Right atrium auricular region (tissue), 2 donors: ENCODE measurements around the gene SIRPG. TPM values are rescaled to one million over a fixed set of nuclear protein-coding genes. Genes with fewer than 3 reads are reported as not detected.

ENCODE experiments used
- DNase-seq: peaks from one replicate; pipeline ENCODE4 v3.0.0-alpha.2; 2019; ENCODE audit warnings: low spot score
- H3K27ac ChIP-seq, 2 donors: fragments of 200-600 bp; sonication (generic); 1 replicate in 1 of 2; 2 replicates in 1 of 2; pipeline ENCODE4 v1.5.1; 2016 to 2019
- H3K27me3 ChIP-seq, 2 donors: fragments of 200-600 bp; sonication (generic); one replicate each; pipeline versions ENCODE4 v1.5.1 to v1.6.0; 2017 to 2019
- H3K36me3 ChIP-seq: fragments of 200-600 bp; sonication (generic); one replicate; pipeline ENCODE4 v1.5.1; 2016
- H3K4me1 ChIP-seq, 2 donors: fragments of 200-600 bp; sonication (generic); one replicate each; pipeline versions ENCODE4 v1.5.1 to v1.6.0; 2017 to 2019
- H3K4me3 ChIP-seq, 2 donors: fragments of 200-600 bp; sonication (generic); 1 replicate in 1 of 2; 2 replicates in 1 of 2; pipeline ENCODE4 v1.5.1; 2017 to 2019; ENCODE audit warnings: mild to moderate bottlenecking in 1 of 2, moderate library complexity in 1 of 2
- H3K9me3 ChIP-seq, 2 donors: fragments of 200-600 bp; sonication (generic); one replicate each; pipeline ENCODE4 v1.5.1; 2019
- total RNA-seq, 2 donors: library from RNA; depleted of rRNA; stranded (reverse); fragments of >200 nt; gene quantifications; one replicate each; pipeline ENCODE4 v1.1.0, GENCODE V29; 2016
- TF ChIP-seq, protein P1 (sequence below), 2 donors: fragments of 200-600 bp; sonication (generic); IDR thresholded peaks; one replicate each; pipeline ENCODE4 v1.5.1; 2019; ENCODE audit warnings: antibody characterized with exemption in 2 of 2

Gene SIRPG
- total RNA-seq, 2 donors from 2014 or later: not detected

DNA sequence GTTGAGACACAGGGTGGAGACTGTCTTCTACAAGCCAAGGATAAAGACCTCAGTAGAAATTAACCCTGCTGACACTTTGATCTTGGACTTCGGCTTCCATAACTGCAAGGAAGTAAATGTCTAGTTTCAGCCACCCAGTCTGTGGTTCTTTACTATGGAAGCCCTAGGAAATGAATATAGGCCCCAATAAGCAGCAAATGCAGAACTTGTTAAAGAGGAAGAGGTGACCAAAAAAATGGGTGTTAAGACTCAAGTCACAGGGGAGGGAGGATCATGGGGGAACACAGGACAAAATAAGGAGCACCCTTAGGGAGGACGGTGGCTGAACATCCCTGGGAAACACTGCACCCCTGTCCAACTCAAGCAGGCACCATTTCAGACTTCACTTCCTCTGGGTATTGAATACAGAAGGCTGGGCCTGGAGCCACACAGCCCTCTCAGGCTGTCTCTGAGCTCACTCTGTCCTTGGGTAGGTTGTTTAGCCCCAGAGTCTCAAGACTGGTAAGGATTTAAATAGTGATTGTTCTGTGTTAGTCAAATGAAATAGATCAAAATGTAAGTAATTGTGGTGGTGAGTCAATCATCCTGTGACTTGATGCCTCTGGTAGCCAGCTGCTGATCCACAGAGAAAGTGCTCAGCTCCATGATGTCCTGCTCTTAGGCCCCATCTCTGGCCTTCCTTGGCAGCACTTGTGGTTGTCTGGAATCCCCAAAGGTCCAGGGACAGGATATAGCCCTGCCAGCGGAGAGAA, 69.6 kb downstream of the SIRPG start:
- no peaks in the 10 kb centered on the region for H3K4me1 ChIP-seq
- no peak overlapping the region for H3K27ac ChIP-seq
- H3K36me3 ChIP-seq: no peaks in the 10 kb centered on the region
- no peak overlapping the region for H3K4me3 ChIP-seq
- DNase-seq: no peak
- no peaks in the 10 kb centered on the region for H3K9me3 ChIP-seq
- no peaks in the 10 kb centered on the region for H3K27me3 ChIP-seq
- TF ChIP-seq, protein P1, sequence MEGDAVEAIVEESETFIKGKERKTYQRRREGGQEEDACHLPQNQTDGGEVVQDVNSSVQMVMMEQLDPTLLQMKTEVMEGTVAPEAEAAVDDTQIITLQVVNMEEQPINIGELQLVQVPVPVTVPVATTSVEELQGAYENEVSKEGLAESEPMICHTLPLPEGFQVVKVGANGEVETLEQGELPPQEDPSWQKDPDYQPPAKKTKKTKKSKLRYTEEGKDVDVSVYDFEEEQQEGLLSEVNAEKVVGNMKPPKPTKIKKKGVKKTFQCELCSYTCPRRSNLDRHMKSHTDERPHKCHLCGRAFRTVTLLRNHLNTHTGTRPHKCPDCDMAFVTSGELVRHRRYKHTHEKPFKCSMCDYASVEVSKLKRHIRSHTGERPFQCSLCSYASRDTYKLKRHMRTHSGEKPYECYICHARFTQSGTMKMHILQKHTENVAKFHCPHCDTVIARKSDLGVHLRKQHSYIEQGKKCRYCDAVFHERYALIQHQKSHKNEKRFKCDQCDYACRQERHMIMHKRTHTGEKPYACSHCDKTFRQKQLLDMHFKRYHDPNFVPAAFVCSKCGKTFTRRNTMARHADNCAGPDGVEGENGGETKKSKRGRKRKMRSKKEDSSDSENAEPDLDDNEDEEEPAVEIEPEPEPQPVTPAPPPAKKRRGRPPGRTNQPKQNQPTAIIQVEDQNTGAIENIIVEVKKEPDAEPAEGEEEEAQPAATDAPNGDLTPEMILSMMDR (IDR thresholded peaks at IDR 0.05): no peak

DNA sequence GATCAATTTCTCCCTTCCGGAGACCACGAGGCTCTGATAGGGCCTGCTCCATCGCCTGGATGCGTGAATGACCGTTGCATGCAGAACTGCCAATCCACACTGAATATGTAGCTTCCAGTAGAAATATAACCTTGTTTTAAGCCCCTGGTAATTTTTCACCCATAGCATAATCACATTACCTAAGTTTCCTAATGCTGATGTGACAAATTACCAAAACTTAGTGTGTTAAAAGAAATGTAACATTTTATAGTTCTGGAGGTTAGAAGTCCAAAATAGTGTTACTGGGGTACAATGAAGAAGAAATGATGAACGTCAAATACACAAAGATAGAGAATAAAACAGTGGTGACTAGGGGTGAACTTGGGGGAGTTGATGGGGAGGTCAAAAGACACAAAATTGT, 78.1 kb downstream of the SIRPG start:
- Histone ChIP-seq H3K27me3 (no peaks in the 10 kb centered on the region), H3K36me3 (no peaks in the 10 kb centered on the region), H3K9me3 (no peaks in the 10 kb centered on the region), H3K27ac (no peak overlapping the region), H3K4me1 (no peaks in the 10 kb centered on the region), H3K4me3 (no peak overlapping the region)
- DNase-seq: no peak
- TF ChIP-seq, protein P1 (IDR thresholded peaks at IDR 0.05): no peak

Other genes with a start within 250 kb of the SIRPG start
- 10 to 100 TPM; 28.5 to 34.3 TPM for gene NSFL1C, start 190.9 kb downstream of the SIRPG start, total RNA-seq
- 1 to 10 TPM; 2.6 to 4.4 TPM for gene SIRPB2, start 166.4 kb downstream of the SIRPG start, total RNA-seq
- gene SIRPD, start 100.1 kb downstream of the SIRPG start, total RNA-seq: not detected
- 1 to 10 TPM; 3.7 to 5.7 TPM for gene SIRPB1, start 37.8 kb downstream of the SIRPG start, total RNA-seq
- gene SIRPA, start 237.6 kb upstream of the SIRPG start, total RNA-seq: 10 to 100 TPM; 32.4 to 58.5 TPM